Activated CD4-positive, alpha-beta T cell treated with anti-CD3 and anti-CD28 coated beads, Interleukin-2, Interleukin-4, amounts not matched to agents 100 ng/mL and 50 ng/mL, durations not matched to agents 16 hours and 8 hours (primary cell): ENCODE results near the gene RIMS1.

Experiments
- DNase-seq: peaks from one replicate; pipeline ENCODE4 v3.0.0-alpha.2; 2020; ENCODE audit warnings: low spot score

Gene RIMS1, protein sequence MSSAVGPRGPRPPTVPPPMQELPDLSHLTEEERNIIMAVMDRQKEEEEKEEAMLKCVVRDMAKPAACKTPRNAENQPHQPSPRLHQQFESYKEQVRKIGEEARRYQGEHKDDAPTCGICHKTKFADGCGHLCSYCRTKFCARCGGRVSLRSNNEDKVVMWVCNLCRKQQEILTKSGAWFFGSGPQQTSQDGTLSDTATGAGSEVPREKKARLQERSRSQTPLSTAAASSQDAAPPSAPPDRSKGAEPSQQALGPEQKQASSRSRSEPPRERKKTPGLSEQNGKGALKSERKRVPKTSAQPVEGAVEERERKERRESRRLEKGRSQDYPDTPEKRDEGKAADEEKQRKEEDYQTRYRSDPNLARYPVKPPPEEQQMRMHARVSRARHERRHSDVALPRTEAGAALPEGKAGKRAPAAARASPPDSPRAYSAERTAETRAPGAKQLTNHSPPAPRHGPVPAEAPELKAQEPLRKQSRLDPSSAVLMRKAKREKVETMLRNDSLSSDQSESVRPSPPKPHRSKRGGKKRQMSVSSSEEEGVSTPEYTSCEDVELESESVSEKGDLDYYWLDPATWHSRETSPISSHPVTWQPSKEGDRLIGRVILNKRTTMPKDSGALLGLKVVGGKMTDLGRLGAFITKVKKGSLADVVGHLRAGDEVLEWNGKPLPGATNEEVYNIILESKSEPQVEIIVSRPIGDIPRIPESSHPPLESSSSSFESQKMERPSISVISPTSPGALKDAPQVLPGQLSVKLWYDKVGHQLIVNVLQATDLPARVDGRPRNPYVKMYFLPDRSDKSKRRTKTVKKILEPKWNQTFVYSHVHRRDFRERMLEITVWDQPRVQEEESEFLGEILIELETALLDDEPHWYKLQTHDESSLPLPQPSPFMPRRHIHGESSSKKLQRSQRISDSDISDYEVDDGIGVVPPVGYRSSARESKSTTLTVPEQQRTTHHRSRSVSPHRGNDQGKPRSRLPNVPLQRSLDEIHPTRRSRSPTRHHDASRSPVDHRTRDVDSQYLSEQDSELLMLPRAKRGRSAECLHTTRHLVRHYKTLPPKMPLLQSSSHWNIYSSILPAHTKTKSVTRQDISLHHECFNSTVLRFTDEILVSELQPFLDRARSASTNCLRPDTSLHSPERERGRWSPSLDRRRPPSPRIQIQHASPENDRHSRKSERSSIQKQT (N-terminal part only)

GRCh38 chr6:71886184-71887005 is at the start of gene RIMS1:
TSS of gene RIMS1 (plus strand) at chr6:71886550. CDS start at chr6:71887024, 474 bp downstream.
- DNase-seq = peak; percentile 10

DNA sequence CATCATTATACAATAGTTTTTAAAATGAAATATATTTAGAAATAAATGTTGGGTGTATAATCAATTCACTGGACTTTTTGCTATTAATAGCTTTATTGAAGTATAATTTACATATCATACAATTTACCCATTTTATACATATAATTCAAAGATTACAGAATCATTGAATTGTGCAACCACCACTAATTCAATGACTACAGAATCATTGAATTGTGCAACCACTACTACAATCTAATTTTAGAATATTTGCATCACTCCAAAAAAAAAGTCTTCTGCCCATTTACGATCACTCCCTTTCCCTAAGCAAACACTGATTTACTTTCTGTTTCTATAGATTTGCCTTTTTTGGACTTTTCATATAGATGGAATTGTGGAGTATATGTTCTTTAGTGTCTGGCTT is 35.1 kb upstream of the RIMS1 start:
- DNase-seq = no peak

- DNase-seq = no peak
These were observed 33.4 kb upstream of the RIMS1 start for GRCh38 chr6:71852948-71853347.

DNA sequence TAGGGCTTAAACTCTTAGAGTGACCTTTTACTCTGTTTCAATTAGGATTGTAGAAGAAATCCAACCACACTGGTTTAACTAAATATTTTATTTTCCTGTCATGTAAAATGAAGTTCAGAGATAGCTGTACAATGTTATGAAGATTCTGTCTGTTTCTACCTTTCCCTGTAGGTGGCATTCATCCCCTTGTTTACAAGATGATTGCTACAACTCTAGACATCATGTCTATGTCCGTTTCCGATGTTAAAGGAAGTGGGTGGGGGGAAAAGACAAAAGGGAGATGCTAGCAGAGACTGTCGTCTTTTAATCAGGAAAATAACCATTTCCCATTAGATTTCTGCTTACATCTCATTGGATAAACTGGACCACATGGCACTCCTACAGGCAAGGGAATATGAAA is 30.9 kb upstream of the RIMS1 start:
- DNase-seq = no peak

DNA sequence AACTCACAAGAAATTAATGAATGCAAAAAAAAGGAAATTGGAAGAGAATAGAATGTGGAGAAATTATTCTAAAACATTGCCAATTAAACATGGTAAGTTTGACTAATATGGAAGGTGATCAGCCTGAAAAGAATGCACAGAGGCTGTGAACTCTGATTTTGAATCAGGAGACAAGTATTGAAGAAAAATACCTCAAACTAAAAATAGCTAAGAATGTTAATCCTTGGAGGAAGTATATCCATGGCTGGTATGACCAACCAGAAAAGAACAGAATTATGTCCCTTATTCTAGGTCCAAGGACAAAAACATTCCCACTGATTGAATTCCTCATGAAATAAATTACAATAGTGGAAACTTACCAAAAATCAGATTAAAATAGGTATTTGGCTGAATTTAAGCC is 7.3 kb upstream of the RIMS1 start:
- DNase-seq = no peak

DNA sequence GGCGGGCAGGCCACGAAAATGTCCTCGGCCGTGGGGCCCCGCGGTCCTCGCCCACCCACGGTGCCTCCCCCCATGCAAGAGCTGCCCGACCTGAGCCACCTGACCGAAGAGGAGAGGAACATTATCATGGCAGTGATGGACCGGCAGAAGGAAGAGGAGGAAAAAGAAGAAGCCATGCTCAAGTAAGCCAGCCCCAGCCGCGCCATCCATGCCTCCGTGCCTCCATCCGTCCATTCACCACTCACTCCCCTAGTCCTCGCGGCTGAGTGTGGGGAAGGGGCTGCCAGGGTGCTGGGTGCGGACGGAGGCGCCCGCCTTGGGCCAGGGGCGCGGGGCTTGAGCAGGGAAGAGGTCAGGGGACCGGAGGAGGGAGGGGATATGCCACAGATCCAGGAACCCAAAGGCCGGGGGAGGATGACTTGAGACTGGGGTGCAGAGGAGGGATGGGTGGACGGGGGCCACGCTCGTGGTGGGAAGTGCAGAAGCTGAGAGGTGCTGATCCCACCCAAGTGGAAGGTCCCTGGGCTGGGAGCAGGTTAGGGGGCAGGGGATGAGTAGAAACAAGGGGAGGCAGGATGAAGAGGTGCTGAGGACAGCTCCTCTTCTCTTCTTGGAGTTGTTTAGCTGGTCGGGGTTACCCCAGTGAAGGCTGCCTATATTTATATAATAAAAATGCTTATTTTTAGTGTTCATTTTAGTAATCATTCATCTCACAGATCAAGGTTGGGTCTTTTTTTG is 825 bp downstream of the RIMS1 start:
- DNase-seq = no peak

- no peak for DNase-seq
These were observed 1.4 kb downstream of the RIMS1 start for GRCh38 chr6:71887744-71888230.

DNA sequence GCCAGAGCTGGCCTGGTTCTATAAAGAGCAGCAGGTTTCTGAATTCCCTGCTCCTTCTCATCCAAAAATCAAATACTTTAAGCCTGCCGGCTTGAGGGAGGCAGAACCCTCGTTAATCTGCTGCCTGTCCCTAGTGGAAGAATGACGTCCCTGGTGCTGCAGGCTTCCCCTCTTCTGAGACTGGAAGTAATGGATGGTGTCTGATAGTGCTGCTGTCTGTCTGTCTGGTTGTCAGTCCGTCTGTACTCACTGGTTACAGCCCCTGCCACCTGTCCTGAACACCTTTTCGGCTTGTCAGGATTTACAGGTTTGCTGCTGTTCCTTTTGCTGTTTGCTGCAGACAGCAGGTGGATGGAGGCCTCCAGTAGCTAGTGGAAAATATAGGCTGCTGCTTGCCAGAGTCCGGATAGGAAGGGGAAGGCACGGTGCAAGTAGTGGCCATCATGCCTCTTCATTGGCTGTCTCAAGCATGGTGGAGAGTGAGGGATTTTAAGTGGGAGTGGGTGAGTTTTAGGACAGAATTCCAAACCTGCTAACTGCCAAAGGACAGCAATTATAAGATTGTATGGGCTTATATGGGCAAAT is 2.5 kb downstream of the RIMS1 start:
- DNase-seq = no peak

DNA sequence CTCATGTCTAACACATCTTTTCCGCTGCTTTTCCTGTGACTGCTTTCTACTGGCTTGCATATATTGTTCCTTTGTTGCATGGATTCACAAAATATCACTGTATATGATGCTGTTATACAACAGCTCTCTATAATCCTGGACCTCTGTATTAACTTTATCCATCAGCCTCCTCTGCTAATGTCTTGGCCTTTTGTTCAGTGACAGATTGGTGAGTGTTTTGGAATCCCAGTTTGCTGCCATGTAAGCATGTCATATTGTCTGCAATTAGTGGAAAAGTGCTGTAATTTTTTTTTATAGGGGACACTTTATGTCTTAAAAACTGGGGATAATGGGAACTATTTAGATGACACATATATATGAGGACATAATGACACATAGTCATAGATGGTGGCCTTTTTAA is 3.0 kb downstream of the RIMS1 start:
- no peak for DNase-seq

DNA sequence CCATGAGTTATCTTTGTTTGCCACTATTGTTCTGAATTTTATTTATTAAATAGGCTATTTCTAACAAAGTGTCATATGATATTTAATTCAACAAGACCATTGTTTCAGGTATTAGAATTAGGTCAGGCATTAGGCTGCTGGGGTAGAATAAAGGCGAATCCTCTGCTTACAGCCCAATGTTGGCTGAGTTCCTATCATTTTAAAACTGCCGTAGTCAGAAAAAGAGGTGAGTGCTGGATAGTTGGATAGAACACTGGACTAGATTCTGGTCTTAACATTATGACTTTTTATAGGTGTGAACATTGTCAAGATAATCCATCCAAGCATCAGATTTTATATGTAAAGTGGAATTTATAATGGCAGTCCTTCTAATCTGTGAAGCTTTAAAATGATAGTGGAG is 6.3 kb downstream of the RIMS1 start:
- no peak for DNase-seq

- no peak for DNase-seq
These were observed 14.3 kb downstream of the RIMS1 start for GRCh38 chr6:71900642-71901041.

GRCh38 chr6:71902261-71902660 is 15.9 kb downstream of the RIMS1 start:
- DNase-seq = no peak

DNA sequence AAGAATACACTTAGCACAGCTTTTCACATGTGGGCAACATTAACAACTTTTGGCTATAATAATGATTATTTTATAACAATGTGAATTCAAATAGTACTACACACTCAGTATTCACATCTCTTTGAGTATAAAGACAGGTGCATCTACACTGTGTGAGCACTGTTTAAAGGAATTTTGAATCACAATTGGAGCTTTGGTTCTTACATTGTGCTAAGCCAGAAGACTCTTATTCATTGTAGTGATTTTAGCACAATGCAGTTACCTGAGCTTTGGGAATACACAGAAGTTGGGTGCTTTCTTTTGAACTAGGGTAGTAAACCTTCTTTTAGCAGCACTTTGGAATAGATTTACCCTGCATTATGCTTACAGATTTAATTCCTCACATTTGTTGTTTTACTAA is 20.5 kb downstream of the RIMS1 start:
- no peak for DNase-seq

DNA sequence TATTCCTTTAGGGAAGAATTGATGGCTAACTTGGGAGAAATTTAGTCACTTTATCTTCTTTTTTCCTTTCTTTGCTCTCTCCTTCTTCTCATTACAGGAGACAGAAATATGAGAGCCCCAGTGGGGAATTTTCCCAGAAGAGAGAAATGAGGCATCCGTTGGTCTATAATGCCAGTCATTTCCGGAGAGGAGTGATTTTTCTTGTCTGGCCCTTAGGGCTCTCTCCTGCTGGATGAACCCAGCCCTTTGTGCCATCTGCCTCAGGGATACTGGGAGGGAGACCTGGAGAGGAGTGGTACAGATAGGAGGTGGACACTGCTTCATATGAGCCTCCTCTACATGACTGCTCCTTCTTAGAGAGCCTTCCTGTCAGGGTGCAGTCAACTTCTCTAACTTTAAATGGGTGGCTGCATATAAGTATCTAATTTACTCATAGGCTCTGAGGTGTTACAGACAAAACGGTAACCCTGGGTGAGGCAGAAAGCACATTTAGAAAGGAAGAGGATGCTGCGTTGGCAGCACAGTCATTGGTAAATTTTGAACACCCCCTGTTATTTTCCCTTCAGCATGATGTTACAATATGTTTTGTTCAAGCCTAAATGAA is 21.9 kb downstream of the RIMS1 start:
- no peak for DNase-seq

GRCh38 chr6:71913444-71914234 is 27.3 kb downstream of the RIMS1 start:
- no peak for DNase-seq

DNA sequence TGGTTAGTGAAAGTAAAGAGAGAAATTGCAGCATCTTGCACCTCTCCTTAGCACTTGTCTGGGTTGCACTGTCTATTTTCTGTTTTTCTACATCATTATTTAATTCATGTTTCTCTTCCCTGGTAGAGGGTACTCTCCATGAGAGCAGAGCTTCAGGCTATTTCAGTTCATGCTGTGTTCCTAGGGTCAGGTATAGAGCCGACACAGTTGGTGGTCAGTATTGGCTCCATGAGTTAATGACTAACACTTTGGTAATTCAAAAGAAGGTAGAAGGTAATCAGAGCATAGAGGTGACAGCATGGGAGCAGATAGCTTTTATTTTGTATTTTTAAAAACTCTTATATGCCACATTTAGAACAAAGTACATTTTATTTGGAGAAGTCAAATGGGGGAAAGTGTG is 42.7 kb downstream of the RIMS1 start:
- DNase-seq = no peak

DNA sequence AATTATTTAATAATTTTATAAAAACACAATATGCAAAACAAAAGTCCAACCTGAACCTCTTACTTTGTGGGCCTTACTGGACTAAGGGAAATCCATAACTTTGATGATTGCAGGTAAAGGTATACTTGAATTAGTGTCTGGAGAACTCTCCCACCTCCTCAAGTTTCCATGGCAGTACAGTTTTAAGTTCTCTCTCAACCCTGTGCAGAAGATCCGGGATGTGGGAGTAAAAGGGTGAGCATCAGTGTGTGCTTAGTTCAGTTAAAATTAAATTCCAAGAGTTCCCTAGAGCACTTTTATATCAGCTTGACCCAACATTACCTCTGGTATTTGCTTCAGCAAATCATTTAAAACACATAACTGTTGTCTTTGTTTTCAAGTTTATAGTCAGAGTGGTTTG is 47.5 kb downstream of the RIMS1 start:
- DNase-seq = no peak

DNA sequence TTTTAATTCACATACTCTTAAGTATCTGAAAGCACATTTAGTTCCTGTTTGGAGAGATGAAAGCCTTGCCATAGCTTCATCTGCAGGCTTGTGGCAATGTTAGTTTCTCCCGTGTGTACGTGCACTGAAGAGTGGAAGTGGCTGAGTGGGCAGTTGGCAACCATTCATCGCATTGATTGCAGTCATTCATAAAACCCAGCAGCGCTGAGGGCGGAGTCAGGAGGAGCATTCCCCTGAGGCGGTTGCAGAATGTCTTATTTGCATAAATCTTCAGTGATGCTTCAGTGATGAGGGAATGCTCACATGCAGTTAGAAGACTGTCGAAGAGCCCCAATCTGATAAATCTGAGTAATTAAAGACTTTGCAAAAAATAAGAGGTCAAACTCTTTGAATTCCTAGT is 79.1 kb downstream of the RIMS1 start:
- no peak for DNase-seq

DNA sequence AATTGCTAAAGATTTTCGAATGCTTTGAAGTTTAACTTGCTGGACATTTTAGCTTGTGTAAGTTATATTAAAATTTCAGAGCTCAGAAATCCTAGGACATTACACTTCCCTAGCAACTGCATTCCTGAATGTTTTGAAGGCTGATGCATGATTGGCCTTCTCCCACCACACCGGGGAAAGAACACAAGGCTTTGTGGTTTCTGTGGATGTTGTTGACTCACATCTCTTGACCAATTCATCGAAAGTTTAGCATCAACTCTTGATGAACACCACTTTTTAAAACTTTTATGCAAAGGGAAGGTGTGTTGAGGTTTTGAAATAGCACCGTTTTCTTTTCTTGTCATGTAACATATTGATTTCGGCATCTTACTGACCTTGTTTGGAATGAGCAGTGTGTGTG is 81.1 kb downstream of the RIMS1 start:
- DNase-seq = no peak
